ENCODE data around the gene GLOD4. TPM values are rescaled to one million over a fixed set of nuclear protein-coding genes. Genes with fewer than 3 reads are reported as not detected.
A peak's percentile ranks its signal among the peaks of the same experiment; 100 is the strongest.

GLOD4 gene
- total RNA-seq, 1 donor from 2014 or later, result 59.4 TPM

- DNase-seq (ENCODE audit: low spot score), result no peak
These were observed 38.9 kb downstream of the GLOD4 start for GRCh38 chr17:743139-743538.

- DNase-seq (ENCODE audit: low spot score), result no peak
These were observed 39.8 kb downstream of the GLOD4 start for GRCh38 chr17:742147-742793.

- DNase-seq (ENCODE audit: low spot score), result peak; percentile 23
These were observed 41.7 kb downstream of the GLOD4 start for GRCh38 chr17:740240-741017.

- DNase-seq (ENCODE audit: low spot score), result no peak
These were observed 44.4 kb downstream of the GLOD4 start for GRCh38 chr17:737561-738113.

- DNase-seq (ENCODE audit: low spot score), result no peak
These were observed 48.3 kb downstream of the GLOD4 start for GRCh38 chr17:733743-734142.

- peak; percentile 49 for DNase-seq (ENCODE audit: low spot score)
These were observed 49.0 kb downstream of the GLOD4 start for GRCh38 chr17:732902-733720.

GRCh38 chr17:732067-732901 is 49.8 kb downstream of the GLOD4 start, which contains the start of gene TLCD3A:
TLCD3A (plus strand) TSS chr17:732596; CDS start chr17:732648, 52 bp downstream.
- DNase-seq (ENCODE audit: low spot score), result peak; percentile 66

GRCh38 chr17:731644-732066 is 50.4 kb downstream of the GLOD4 start:
- DNase-seq (ENCODE audit: low spot score), result no peak

GRCh38 chr17:728911-729310 is 53.2 kb downstream of the GLOD4 start:
- DNase-seq (ENCODE audit: low spot score), result no peak

GRCh38 chr17:726271-726919 is 55.7 kb downstream of the GLOD4 start:
- DNase-seq (ENCODE audit: low spot score), result no peak

GRCh38 chr17:725746-726145 is 56.3 kb downstream of the GLOD4 start:
- DNase-seq (ENCODE audit: low spot score), result no peak

GRCh38 chr17:725084-725483 is 57.0 kb downstream of the GLOD4 start:
- DNase-seq (ENCODE audit: low spot score), result no peak

- DNase-seq (ENCODE audit: low spot score), result no peak
These were observed 60.5 kb downstream of the GLOD4 start for GRCh38 chr17:721540-721937.

- no peak for DNase-seq (ENCODE audit: low spot score)
These were observed 61.2 kb downstream of the GLOD4 start for GRCh38 chr17:720706-721539.

- DNase-seq (ENCODE audit: low spot score), result no peak
These were observed 64.0 kb downstream of the GLOD4 start for GRCh38 chr17:718075-718474.

All from mucosa of gallbladder (tissue), 1 donor.